GM10266 (cell line): Measurements from ENCODE around the gene PLA2G4A.

Source experiments
- DNase-seq: peaks from one replicate; pipeline ENCODE4 v3.0.0; 2012; ENCODE audit errors: extremely low spot score
- CTCF ChIP-seq: IDR thresholded peaks from 2 replicates; pipeline ENCODE4 v1.5.1; 2012; ENCODE audit warnings: mild to moderate bottlenecking, low read depth; ENCODE audit not compliant: control insufficient read depth, insufficient read depth; ENCODE audit errors: missing control alignments

Gene PLA2G4A

GRCh38 chr1:186831168-186831567, 2.4 kb downstream of the PLA2G4A start:
- TF ChIP-seq CTCF, result no peak
- no peak for DNase-seq

GRCh38 chr1:186834399-186834958, 5.7 kb downstream of the PLA2G4A start:
- DNase-seq, result no peak
- no peak for TF ChIP-seq CTCF

- TF ChIP-seq CTCF, result no peak
- no peak for DNase-seq
Measured at GRCh38 chr1:186835448-186835847, 6.7 kb downstream of the PLA2G4A start.

- no peak for DNase-seq
- TF ChIP-seq CTCF, result no peak
Measured at GRCh38 chr1:186837806-186838205, 9.1 kb downstream of the PLA2G4A start.

- no peak for TF ChIP-seq CTCF
- no peak for DNase-seq
Measured at GRCh38 chr1:186838380-186839040, 9.8 kb downstream of the PLA2G4A start.

- DNase-seq, result no peak
- no peak for TF ChIP-seq CTCF
Measured at GRCh38 chr1:186839041-186839400, 10.3 kb downstream of the PLA2G4A start.

GRCh38 chr1:186841599-186841998, 12.8 kb downstream of the PLA2G4A start:
- no peak for DNase-seq
- no peak for TF ChIP-seq CTCF
